HG02571 (cell line): ENCODE results near the gene TOM1.
"Not testable (repeated sequence)": the region's sequence is repeated elsewhere in the genome, so short reads cannot be mapped to it uniquely, and the experiment has no call there.

Experiments
- ATAC-seq: cut with Tn5 transposase; IDR thresholded peaks from one replicate; pipeline ENCODE4 v1.9.1; 2021; ENCODE audit warnings: mild to moderate bottlenecking, moderate library complexity; ENCODE audit not compliant: unreplicated experiment

TOM1 gene

DNA sequence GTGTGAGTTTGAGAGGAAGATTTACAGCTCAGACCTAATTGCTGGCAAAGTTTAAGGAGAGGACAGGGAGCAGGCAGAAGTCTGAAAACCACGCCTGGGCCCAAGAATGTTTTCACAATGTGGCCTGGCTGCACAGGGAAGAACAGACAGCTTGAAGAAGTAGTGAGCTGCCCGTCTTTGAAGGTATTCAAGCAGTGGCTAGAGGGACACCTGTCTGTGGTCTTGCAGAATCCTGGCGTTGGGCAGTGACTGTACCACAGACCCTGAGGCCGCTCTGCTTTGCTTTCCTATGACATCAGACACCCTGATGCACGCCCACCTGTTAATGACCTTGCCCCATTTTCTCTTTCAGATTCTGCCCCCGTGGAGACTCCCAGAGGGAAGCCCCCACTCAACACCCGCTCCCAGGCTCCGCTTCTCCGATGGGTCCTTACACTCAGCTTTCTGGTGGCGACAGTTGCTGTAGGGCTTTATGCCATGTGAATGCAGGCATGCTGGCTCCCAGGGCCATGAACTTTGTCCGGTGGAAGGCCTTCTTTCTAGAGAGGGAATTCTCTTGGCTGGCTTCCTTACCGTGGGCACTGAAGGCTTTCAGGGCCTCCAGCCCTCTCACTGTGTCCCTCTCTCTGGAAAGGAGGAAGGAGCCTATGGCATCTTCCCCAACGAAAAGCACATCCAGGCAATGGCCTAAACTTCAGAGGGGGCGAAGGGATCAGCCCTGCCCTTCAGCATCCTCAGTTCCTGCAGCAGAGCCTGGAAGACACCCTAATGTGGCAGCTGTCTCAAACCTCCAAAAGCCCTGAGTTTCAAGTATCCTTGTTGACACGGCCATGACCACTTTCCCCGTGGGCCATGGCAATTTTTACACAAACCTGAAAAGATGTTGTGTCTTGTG, 93.7 kb downstream of the TOM1 start:
- ATAC-seq: no peak

DNA sequence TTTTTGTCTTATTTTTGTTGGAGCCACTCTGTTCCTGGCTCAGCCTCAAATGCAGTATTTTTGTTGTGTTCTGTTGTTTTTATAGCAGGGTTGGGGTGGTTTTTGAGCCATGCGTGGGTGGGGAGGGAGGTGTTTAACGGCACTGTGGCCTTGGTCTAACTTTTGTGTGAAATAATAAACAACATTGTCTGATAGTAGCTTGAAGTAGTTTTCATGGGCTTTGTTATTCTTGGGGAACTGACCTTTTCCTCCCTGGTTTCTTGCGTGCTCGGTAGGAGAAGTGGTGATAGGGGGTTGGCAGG, 94.3 kb downstream of the TOM1 start:
- ATAC-seq: no peak

DNA sequence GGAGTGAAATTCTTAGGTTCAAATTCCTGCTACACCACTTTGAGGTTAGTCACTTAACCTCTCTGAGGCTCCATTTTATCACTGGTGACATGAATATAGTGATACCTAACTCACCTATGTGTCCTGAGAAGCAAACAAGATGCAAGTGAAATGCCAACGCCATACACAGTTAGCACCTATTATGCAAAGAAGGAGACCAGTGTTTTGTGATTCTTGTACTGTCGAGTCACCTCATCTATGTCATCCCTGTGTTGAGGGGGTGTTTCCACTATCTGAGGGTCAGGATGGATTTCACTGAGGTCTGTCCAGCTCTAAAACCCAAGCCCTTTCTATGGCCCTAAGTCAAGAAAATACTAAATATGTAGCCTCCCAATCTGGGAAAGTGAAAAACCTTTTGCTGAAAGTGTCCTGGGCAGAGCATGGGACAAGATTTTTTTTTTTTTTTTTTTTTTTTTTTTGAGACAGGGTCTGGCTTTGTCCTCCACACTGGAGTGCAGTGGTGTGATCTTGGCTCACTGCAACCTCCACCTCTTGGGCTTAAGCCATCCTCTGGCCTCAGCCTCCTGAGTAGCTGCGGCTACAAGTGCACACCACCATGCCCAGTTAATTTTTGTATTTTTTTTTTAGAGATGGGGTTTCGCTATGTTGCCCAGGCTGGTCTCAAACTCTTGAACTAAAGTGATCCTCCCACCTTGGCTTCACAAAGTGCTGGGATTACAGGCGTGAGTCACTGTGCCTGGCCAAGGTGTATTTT, 95.3 kb downstream of the TOM1 start:
- no peak for ATAC-seq

DNA sequence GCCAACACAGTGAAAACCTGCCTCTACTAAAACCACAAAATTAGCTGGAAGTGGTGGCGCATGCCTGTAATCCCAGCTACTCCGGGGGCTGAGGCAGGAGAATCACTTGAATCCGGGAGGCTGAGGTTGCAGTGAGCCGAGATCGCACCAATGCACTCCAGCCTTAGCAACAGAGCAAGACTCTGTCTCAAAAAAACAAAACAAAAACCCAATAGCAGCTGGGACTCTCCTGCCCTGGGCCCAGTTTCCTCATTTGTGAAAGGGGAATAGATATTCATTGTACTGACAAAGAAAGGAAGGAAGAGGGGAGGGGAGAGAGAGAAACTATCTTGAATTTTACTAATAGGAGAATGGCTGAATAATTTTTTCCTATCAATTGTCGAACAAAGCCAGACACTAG, 96.9 kb downstream of the TOM1 start:
- ATAC-seq: not testable (repeated sequence)

DNA sequence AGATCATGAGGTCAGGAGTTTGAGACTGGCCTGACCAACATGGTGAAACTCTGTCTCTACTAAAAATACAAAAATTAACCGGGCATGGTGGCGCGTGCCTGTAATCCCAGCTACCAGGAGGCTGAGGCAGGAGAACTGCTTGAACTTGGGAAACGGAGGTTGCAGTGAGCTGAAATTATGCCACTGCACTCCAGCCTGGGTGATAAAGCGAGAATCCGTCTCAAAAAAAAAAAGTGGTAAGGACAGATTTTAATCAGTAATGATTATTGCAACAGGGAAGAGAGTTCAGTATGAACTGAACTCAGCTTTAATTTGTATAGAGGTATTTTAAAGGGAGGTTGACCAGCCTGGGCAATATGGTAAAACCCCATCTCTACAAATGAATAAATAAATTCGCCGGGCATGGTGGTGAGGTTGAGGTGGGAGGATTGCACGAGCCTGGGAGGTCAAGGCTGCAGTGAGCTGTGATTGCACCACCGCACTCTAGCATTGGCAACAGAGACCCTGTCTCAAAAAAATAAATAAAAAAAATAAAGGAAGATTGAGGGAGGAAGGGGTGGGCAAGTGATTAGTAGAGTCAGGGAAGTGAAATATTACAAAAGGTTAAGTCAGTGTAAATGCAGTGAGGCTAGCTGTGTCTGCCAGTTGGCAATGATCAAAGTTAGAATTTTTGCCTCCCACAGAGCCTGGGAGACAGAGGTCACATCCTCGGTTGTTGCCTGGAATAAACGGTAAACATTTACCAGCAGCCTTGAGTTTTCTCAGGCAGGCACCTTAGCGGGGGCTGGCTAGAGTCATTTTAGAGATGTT, 97.6 kb downstream of the TOM1 start:
- ATAC-seq: no peak
